C4-2B (cell line): ENCODE results near the gene LILRB4.

ENCODE experiments used
- ZFX ChIP-seq: fragments of 450-650 bp; IDR thresholded peaks from 2 replicates; pipeline ENCODE4 v1.6.1; 2017
- TF ChIP-seq, protein P1 (sequence below): fragments of 450-650 bp; conservative IDR thresholded peaks from 2 replicates; pipeline ENCODE4 v1.5.1; 2017; ENCODE audit warnings: mild to moderate bottlenecking

GRCh38 chr19:54662730-54663129, at the start of gene LILRB4:
- TF ChIP-seq, protein P1, sequence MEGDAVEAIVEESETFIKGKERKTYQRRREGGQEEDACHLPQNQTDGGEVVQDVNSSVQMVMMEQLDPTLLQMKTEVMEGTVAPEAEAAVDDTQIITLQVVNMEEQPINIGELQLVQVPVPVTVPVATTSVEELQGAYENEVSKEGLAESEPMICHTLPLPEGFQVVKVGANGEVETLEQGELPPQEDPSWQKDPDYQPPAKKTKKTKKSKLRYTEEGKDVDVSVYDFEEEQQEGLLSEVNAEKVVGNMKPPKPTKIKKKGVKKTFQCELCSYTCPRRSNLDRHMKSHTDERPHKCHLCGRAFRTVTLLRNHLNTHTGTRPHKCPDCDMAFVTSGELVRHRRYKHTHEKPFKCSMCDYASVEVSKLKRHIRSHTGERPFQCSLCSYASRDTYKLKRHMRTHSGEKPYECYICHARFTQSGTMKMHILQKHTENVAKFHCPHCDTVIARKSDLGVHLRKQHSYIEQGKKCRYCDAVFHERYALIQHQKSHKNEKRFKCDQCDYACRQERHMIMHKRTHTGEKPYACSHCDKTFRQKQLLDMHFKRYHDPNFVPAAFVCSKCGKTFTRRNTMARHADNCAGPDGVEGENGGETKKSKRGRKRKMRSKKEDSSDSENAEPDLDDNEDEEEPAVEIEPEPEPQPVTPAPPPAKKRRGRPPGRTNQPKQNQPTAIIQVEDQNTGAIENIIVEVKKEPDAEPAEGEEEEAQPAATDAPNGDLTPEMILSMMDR: no peak
- no peak for TF ChIP-seq ZFX
